NT2/D1 (cell line): Measurements from ENCODE around the gene PPP1CB.

ENCODE experiments used
- DNase-seq: peaks from one replicate; pipeline ENCODE4 v3.0.0-alpha.2; 2011; ENCODE audit warnings: low read depth, low spot score
- H3K27me3 ChIP-seq: 2 replicates; pipeline ENCODE4 v1.6.0; 2011; ENCODE audit warnings: mild to moderate bottlenecking; ENCODE audit not compliant: insufficient read length, insufficient read depth
- H3K36me3 ChIP-seq: 2 replicates; pipeline ENCODE4 v1.6.1; 2011; ENCODE audit warnings: mild to moderate bottlenecking, low read length, mixed read lengths; ENCODE audit not compliant: insufficient read depth, insufficient read length
- H3K4me1 ChIP-seq: 2 replicates; pipeline ENCODE4 v1.5.1; 2011; ENCODE audit not compliant: insufficient read depth, insufficient read length
- H3K4me3 ChIP-seq: 2 replicates; pipeline ENCODE4 v1.5.1; 2011; ENCODE audit warnings: low read depth; ENCODE audit not compliant: insufficient read length
- H3K9ac ChIP-seq: 2 replicates; pipeline ENCODE4 v1.6.0; 2011; ENCODE audit warnings: low read depth; ENCODE audit not compliant: insufficient read length
- H3K9me3 ChIP-seq: 2 replicates; pipeline ENCODE4 v1.5.1; 2011; ENCODE audit warnings: mild to moderate bottlenecking, low read length; ENCODE audit not compliant: insufficient read depth
- SUZ12 ChIP-seq: IDR thresholded peaks from 2 replicates; pipeline ENCODE4 v1.6.1; 2011; ENCODE audit not compliant: insufficient read length, insufficient read depth; ENCODE audit errors: extremely low read depth
- YY1 ChIP-seq: IDR thresholded peaks from 2 replicates; pipeline ENCODE4 v1.6.1; 2011; ENCODE audit not compliant: insufficient read length, insufficient read depth
- ZNF274 ChIP-seq: IDR thresholded peaks from 2 replicates; pipeline ENCODE4 v1.6.1; 2011; ENCODE audit warnings: mild to moderate bottlenecking, low read depth, low read length

Gene PPP1CB

GRCh38 chr2:28751252-28751955 is at the start of gene PPP1CB:
Gene PPP1CB, plus strand, starts transcription at chr2:28751830. Its CDS starts 295 bp downstream, at chr2:28752125.
- no peaks in the 10 kb centered on the region for H3K4me1 ChIP-seq
- peak within 1 kb of the TSS; percentile 97 for H3K9ac ChIP-seq
- peak within 1 kb of the TSS; percentile 85 for H3K4me3 ChIP-seq
- H3K27me3 ChIP-seq, result no peaks in the 10 kb centered on the region
- H3K36me3 ChIP-seq, result no peaks in the 10 kb centered on the region
- TF ChIP-seq YY1, result no peak
- TF ChIP-seq ZNF274, result no peak
- TF ChIP-seq SUZ12, result no peak
- H3K9me3 ChIP-seq, result no peaks in the 10 kb centered on the region
- peak; percentile 83 for DNase-seq

GRCh38 chr2:28702415-28702861 is 49.2 kb upstream of the PPP1CB start:
- Histone ChIP-seq H3K4me1 (no peaks in the 10 kb centered on the region), H3K9ac (no peak overlapping the region), H3K9me3 (no peaks in the 10 kb centered on the region; the same call in 1 of the 2 replicates), H3K27me3 (no peaks in the 10 kb centered on the region), H3K36me3 (no peaks in the 10 kb centered on the region), H3K4me3 (no peak overlapping the region)
- TF ChIP-seq SUZ12, result no peak
- no peak for TF ChIP-seq ZNF274
- TF ChIP-seq YY1, result no peak
- DNase-seq, result no peak

- TF ChIP-seq ZNF274 (no peak), SUZ12 (no peak), YY1 (no peak)
- Histone ChIP-seq H3K4me1 (no peaks in the 10 kb centered on the region), H3K9me3 (no peaks in the 10 kb centered on the region; the same call in 1 of the 2 replicates), H3K4me3 (no peak overlapping the region), H3K9ac (no peak overlapping the region), H3K27me3 (no peaks in the 10 kb centered on the region), H3K36me3 (no peaks in the 10 kb centered on the region)
- no peak for DNase-seq
Observed at GRCh38 chr2:28702878-28703277, 48.8 kb upstream of the PPP1CB start.

- Histone ChIP-seq H3K27me3 (no peaks in the 10 kb centered on the region), H3K9ac (no peak overlapping the region), H3K36me3 (no peaks in the 10 kb centered on the region), H3K9me3 (no peaks in the 10 kb centered on the region; the same call in 1 of the 2 replicates), H3K4me3 (no peak overlapping the region), H3K4me1 (no peaks in the 10 kb centered on the region)
- no peak for DNase-seq
- no peak for TF ChIP-seq YY1
- no peak for TF ChIP-seq SUZ12
- TF ChIP-seq ZNF274, result no peak
Observed at GRCh38 chr2:28704621-28705020, 47.0 kb upstream of the PPP1CB start.

GRCh38 chr2:28705751-28706440 is 45.7 kb upstream of the PPP1CB start:
- TF ChIP-seq SUZ12 (no peak), YY1 (no peak), ZNF274 (no peak)
- H3K9ac ChIP-seq, result no peak overlapping the region
- no peaks in the 10 kb centered on the region for H3K4me1 ChIP-seq
- H3K4me3 ChIP-seq, result no peak overlapping the region
- DNase-seq, result no peak
- no peaks in the 10 kb centered on the region for H3K36me3 ChIP-seq
- H3K27me3 ChIP-seq, result no peaks in the 10 kb centered on the region
- H3K9me3 ChIP-seq, result no peaks in the 10 kb centered on the region; the same call in 1 of the 2 replicates

- TF ChIP-seq SUZ12 (no peak), ZNF274 (no peak), YY1 (no peak)
- no peak for DNase-seq
- Histone ChIP-seq H3K27me3 (no peaks in the 10 kb centered on the region), H3K4me1 (no peaks in the 10 kb centered on the region), H3K9me3 (no peaks in the 10 kb centered on the region; the same call in 1 of the 2 replicates), H3K4me3 (no peak overlapping the region), H3K9ac (no peak overlapping the region), H3K36me3 (no peaks in the 10 kb centered on the region)
Observed at GRCh38 chr2:28707592-28707991, 44.0 kb upstream of the PPP1CB start.

GRCh38 chr2:28709101-28709500 is 42.5 kb upstream of the PPP1CB start:
- no peak overlapping the region for H3K4me3 ChIP-seq
- TF ChIP-seq YY1 (no peak), ZNF274 (no peak), SUZ12 (no peak)
- no peak overlapping the region for H3K9ac ChIP-seq
- no peak for DNase-seq
- H3K4me1 ChIP-seq, result no peaks in the 10 kb centered on the region
- H3K9me3 ChIP-seq, result no peaks in the 10 kb centered on the region; the same call in 1 of the 2 replicates
- H3K27me3 ChIP-seq, result no peaks in the 10 kb centered on the region
- H3K36me3 ChIP-seq, result no peaks in the 10 kb centered on the region
